DMS53 treated with DMSO at 0.1 percent for 48 hours (cell line): ENCODE data around the gene CAB39L.
"Not testable (repeated sequence)": the region's sequence is repeated elsewhere in the genome, so short reads cannot be mapped to it uniquely, and the experiment has no call there.

Experiments used
- DNase-seq: peaks from one replicate; lab custom pipeline; 2025; ENCODE audit not compliant: unreplicated experiment; lab: John Stamatoyannopoulos, UW

Gene CAB39L

GRCh38 chr13:49294723-49295122 is 149.1 kb downstream of the CAB39L start:
- DNase-seq = not testable (repeated sequence)

- no peak for DNase-seq
Observed at GRCh38 chr13:49292742-49293486, 150.9 kb downstream of the CAB39L start.

- DNase-seq = no peak
Observed at GRCh38 chr13:49288458-49288857, 155.4 kb downstream of the CAB39L start.

GRCh38 chr13:49287995-49288394 is 155.9 kb downstream of the CAB39L start:
- DNase-seq = no peak

- no peak for DNase-seq
Observed at GRCh38 chr13:49279885-49280284, 164.0 kb downstream of the CAB39L start.

GRCh38 chr13:49279112-49279511 is 164.8 kb downstream of the CAB39L start:
- no peak for DNase-seq

GRCh38 chr13:49278211-49278610 is 165.7 kb downstream of the CAB39L start:
- DNase-seq = no peak

- no peak for DNase-seq
Observed at GRCh38 chr13:49272296-49272695, 171.6 kb downstream of the CAB39L start.

GRCh38 chr13:49271264-49271663 is 172.6 kb downstream of the CAB39L start:
- DNase-seq = no peak

- DNase-seq = no peak
Observed at GRCh38 chr13:49265822-49266221, 178.0 kb downstream of the CAB39L start.

GRCh38 chr13:49262634-49263033 is 181.2 kb downstream of the CAB39L start:
- DNase-seq = no peak

- no peak for DNase-seq
Observed at GRCh38 chr13:49259586-49259985, 184.3 kb downstream of the CAB39L start.
